HFF-Myc (cell line): ENCODE data around the gene RAD21L1.

Experiments
- DNase-seq: peaks from one replicate; pipeline ENCODE4 v3.0.0-alpha.2; 2011; ENCODE audit warnings: low read depth; ENCODE audit errors: extremely low read depth
- H3K4me3 ChIP-seq: replicated peaks from 2 replicates; pipeline ENCODE4 v1.5.1; 2011; ENCODE audit warnings: low read depth, mild to moderate bottlenecking, control low read depth, low read length
- TF ChIP-seq, protein P1 (sequence below): IDR thresholded peaks from 2 replicates; pipeline ENCODE4 v1.5.1; 2012; ENCODE audit warnings: mild to moderate bottlenecking, low read depth, low read length, control low read depth; ENCODE audit errors: missing control alignments

The RAD21L1 gene

DNA sequence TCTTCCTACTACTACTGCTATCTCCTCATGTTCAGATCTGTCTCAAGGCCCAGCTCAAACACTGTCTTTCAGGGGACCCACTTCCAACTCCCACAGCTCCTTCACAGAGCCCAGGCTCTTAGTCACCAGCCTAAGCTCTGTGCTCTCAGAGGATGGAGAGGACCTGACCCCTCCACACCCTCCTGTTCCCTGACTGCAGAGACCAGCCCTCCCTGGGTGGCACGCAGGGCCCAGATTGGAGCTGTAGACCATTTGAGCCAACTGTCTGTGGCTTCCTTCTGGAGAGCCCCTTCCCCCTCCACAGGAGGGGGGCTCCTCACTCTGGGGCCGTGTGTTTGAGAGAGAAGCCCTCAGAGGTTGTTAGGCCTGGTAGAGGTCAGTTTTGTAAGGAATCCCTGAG is 50.1 kb downstream of the RAD21L1 start:
- no peak for DNase-seq
- no peak overlapping the region for H3K4me3 ChIP-seq
- TF ChIP-seq, protein P1, sequence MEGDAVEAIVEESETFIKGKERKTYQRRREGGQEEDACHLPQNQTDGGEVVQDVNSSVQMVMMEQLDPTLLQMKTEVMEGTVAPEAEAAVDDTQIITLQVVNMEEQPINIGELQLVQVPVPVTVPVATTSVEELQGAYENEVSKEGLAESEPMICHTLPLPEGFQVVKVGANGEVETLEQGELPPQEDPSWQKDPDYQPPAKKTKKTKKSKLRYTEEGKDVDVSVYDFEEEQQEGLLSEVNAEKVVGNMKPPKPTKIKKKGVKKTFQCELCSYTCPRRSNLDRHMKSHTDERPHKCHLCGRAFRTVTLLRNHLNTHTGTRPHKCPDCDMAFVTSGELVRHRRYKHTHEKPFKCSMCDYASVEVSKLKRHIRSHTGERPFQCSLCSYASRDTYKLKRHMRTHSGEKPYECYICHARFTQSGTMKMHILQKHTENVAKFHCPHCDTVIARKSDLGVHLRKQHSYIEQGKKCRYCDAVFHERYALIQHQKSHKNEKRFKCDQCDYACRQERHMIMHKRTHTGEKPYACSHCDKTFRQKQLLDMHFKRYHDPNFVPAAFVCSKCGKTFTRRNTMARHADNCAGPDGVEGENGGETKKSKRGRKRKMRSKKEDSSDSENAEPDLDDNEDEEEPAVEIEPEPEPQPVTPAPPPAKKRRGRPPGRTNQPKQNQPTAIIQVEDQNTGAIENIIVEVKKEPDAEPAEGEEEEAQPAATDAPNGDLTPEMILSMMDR, result no peak

DNA sequence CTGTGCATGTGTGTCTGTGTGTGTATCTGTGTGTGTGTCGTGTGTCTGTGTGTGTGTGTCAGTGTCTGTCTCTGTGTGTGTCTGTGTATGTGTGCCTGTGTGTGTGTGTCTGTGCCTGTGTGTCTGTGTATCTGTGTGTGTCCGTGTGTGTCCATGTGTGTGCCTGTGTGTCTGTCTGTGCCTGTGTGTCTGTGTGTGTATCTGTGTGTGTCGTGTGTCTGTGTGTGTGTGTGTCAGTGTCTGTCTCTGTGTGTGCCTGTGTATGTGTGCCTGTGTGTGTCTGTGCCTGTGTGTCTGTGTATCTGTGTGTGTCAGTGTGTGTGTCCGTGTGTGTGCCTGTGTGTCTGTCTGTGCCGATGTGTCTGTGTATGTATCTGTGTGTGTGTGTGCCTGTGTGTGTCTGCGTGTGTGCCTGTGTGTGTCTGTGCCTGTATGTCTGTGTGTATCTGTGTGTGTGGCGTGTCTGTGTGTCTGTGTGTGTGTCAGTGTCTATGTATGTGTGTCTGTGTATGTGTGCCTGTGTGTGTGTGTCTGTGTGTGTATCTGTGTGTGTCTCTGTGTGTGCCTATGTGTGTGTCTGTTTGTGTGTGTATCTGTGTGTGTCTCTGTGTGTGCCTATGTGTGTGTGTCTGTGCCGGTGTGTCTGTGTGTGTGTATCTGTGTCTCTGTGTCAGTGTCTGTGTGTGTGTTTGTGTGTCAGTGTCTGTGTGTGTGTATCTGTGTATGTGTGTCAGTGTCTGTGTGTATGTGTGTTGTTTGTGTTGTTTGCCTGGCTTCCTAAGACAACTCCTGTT is 51.9 kb downstream of the RAD21L1 start:
- DNase-seq, result no peak
- TF ChIP-seq, protein P1, result no peak
- H3K4me3 ChIP-seq, result no peak overlapping the region

DNA sequence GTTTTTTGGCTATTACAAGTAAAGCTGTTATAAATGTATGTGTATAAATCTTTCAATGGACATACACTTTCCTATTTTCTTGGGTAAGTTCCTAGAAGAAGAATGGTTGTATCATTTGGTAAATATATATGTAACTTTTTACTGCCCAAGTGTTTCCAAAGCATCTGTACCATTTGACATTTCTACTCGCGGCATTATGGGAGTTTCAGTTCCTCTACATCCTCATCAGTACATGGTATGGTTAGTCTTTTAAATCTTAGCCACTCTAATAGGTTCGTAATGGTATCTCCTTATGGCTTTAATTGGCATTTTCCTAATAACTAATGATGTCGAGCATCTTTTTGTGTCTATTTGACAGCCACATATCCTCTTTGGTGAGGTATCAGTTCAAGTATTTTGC is 53.1 kb downstream of the RAD21L1 start:
- no peak for DNase-seq
- no peak overlapping the region for H3K4me3 ChIP-seq
- TF ChIP-seq, protein P1, result no peak

DNA sequence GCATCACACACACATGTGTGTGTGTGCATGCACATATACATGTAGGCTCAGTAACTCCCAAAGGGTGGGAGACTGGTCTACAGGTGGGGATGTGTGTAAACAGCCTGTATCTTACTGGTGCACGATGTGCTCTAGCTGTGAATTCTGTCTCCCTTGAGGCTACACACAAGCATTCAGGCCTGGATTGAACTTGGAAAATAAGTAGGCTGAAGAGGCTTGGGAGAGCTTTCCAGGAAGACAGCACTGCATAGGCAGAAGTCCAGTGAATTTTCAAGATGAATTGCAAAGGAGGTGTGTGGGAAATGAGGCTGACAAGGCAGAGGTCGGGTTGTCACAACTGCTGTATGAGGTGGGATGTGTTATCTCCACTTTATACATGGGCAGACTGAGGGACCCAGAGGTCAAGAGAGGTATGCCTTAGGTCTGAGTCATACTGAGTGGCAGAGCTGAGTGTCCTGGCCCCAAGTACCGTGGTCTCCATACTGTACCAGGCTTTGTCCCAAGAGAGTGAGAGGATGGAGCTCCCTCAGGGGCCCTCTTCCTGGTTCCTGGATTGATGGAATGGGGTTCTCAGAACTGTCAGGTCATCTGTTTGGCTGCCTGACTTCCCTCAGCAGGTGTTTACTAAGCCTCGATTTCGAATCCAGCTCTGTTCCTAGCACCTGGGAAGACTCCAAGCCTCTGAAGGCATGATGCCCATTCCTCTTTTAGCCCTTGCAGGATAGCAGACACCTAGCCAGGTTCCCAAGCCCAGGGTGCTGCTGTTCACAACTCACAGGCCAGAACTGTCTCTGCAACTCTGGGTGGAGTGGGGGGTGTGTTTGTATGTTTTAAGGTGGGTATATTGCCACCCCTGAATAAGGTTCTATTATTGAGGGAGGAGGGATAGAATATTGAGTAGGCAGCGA is 54.6 kb downstream of the RAD21L1 start:
- no peak for DNase-seq
- no peak overlapping the region for H3K4me3 ChIP-seq
- TF ChIP-seq, protein P1, result no peak

DNA sequence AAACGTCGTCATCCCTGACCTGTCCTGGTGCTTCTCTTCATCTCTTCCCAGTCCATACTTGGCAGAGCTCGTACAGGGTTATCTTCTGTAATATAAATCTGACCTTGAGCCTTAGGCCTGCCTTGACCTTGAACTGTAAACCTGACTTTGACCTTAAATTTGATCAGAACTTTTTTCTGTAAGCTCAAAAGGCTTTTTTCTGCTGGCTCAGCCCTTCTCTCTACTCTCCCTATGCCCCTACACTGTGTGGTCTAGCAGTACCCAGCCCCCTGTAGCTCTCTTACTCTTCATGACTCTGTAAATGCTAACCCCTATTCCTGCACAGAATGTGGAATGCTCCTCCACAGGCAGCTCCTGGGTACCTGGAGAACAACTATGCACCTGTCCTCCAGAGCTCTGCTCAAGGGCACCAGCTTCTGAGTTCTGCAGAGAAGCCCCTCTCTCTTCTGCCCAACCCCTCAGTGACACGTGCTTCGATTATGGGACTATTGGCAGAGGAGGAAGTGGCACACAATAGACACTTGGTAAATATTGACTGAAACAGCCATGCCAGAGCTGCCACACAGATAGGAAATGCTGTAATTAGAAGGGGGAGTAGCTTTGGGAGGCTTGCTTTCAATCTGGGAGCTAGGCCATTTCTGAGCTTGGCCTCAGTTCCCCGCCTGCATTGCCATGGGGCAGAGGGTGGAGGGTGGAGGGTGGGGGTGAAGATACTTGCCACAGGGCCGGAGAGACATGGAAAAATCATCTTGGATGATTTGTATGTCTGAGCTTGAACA is 55.6 kb downstream of the RAD21L1 start:
- TF ChIP-seq, protein P1, result no peak
- H3K4me3 ChIP-seq, result no peak overlapping the region
- no peak for DNase-seq

DNA sequence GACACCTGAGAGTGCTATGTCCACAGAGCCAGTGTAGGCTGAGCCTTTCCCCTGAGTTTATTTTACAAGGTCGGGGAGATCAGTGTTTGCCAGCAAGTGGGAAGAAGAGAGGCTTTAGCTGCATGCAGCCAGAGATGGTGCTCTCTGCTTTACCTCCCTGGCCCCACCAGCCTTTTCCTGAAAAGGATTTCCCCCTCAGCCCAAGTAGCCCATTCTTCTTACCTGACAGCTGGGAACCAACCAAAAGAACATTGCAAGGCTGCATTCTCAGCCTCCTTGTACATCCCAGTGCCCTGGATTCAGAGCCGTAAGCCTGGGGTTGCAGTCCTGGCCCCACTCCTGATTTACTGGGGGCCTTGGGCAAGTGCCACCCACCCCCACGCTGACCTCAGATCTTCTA is 57.1 kb downstream of the RAD21L1 start:
- H3K4me3 ChIP-seq, result no peak overlapping the region
- DNase-seq, result no peak
- TF ChIP-seq, protein P1, result no peak
